SH-SY5Y (cell line): ENCODE results near the gene TMEM87B.

Experiments used
- GATA2 ChIP-seq: IDR thresholded peaks from 2 replicates; pipeline ENCODE4 v1.6.1; 2011; ENCODE audit warnings: mild to moderate bottlenecking, low read depth, low read length
- GATA3 ChIP-seq: IDR thresholded peaks from 2 replicates; pipeline ENCODE4 v1.6.1; 2011; ENCODE audit warnings: low read depth, mild to moderate bottlenecking, low read length, moderate library complexity

GRCh38 chr2:112046231-112046630, 8.8 kb upstream of the TMEM87B start:
- TF ChIP-seq GATA2 = no peak
- no peak for TF ChIP-seq GATA3
